GM21529 (cell line): ENCODE results near the gene CARNS1.

Source experiments
- ATAC-seq: cut with Tn5 transposase; IDR thresholded peaks from one replicate; pipeline ENCODE4 v1.9.1; 2021; ENCODE audit not compliant: unreplicated experiment

CARNS1 gene

DNA sequence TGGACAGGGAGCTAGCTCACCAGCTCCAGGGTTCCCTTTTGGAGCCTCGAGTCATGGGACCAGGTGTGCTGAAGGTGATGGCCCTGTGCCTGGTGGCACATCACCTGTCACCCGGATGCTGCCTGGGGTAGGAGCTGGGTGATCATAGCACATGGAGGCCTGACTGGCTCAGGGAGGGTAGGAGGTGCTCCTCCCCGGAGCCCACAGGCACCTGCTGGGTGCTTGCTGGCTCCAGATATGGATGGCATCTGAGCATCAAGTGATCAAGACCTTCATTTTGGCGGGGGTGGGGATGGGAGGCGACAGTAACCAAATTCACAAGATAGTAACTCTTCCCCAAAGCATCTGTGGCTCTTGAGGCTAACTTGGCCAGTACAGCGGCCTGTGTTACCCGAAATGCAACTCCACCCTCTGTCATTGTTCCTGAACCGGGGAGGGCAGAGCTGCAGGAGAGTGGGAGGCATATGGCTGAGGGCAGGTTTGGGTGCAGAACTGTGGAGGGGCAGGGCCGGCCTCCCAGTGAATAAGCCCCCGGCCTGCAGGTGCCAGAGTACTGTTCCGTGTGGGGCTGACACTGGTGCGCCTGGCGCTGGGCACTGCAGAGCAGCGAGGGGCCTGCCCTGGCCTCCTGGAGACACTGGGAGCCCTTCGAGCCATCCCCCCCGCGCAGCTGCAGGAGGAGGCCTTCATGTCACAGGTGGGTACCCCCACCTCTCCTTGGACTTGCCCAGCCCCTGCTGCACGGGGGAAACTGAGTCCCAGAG, 6.9 kb upstream of the CARNS1 start:
- ATAC-seq: no peak

DNA sequence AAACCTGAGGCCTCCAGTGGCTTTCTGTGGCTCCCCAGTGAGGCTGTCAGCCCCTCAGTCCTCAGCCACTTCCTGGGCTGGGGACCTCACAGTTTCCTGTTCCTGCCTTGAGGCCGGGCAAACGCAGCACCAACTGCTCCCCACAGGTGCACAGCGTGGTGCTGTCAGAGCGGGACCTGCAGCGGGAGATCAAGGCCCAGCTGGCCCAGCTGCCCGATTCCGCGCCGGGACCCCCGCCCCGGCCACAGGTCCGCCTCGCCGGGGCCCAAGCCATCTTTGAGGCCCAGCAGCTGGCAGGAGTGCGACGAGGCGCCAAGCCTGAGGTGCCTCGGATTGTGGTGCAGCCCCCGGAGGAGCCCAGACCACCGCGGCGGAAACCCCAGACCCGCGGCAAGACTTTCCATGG, 6.2 kb upstream of the CARNS1 start:
- ATAC-seq: peak; percentile 57

DNA sequence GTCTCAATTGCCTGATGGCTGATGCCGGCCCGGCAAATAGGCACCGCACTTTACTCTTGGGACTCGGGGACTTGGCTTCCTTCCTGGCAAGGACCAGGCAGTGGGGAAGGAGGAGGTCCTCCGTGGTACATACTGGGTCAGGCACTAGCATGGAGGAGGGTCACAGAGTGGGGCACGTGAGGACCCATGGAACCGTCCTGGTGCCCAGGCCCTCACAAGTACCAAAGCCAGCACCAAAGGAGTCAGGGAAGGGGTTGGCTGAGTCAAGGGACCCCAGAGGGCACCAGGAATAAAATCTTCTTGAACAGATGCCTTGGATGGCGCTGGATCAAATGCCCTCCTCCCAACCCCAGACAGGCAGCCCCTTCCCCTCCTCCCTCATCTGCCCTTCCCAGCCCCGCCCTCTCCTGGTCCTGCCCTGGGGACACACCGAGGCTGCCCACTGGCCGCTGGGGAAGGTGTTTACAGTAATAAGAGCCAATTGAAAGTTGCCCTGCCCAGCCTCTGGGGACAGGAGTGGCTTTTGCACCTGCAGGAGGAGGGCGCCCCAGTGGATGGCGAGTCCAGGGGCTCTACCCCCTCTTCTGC, 5.6 kb upstream of the CARNS1 start:
- ATAC-seq: no peak

DNA sequence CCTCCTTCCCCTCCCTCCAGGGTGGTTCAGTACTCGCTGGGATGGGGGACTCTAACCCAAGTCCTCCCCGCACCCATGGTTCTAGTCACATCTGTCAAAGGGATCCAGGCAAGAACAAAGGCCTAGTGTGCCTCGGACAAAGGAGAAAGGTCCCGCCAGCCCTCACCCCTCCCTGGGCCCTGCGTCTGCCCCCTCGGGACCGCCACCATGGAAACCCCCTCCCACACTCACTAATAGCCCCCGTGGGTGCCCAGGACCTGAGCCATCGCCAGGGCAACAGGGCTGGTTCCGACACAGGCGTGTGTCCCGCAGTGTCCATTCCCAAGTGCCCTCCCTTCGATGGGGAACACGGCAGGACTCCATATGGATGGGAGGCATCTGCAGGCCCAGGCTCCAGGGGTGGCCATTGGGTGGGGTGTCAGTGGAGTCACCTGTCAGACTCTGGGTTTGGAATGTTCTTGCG, 5.1 kb upstream of the CARNS1 start:
- ATAC-seq: no peak

DNA sequence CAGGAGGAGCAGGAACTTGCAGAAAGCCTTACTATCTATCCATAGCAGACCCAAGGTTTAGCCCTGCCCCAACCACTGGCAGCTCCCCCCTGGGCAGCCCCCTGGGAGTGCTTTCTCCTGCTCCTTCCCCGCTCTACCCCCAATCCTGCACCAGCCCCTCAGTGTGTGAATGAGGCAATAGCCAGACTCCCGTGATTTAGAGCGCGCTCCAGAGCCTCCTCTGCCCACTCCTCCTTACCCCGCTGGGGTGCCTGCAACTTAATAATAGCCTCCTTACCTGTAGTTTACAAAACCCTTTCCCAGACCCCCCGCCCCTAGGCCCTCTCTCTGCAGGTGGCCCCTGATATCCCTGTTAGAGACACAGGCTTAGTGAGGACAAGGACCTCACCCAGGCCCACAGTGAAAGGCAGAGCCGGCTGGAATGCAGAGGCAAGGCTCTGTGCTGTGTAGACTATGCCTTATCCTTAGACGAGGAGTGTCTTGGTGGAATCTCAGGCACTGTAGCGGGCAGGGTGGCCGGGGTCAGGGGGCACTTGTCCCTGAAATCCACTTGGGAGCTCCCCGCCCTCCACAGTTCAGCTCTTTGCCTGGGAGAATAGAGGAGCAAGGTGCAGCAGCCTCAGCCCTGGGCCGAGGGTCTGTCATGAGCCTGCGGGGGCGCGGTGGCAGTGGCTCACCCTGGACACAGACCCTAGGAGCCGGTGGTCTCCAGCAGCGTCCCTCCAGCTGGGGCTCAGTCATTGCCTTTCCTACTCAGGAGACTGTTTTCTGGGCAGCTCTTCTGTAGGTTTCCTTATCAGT, 4.3 kb upstream of the CARNS1 start:
- no peak for ATAC-seq

DNA sequence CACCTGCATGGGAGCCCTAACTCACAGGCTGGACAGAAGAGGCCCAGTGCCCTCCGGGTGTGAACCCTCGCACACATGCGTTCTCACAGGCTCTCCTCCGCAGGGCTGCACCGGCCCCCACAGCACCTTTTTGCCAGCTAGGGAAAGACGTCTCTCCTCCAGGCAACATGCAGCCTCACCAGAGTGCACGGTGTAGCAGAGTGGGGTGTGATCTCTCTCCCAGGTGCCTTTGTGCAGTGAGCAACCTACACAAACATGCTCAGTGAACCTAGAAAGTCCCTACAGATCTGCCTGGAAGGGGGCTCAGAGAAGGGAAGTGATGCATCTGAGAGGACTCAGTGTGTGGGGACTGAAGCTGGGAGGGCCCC, 3.7 kb upstream of the CARNS1 start:
- ATAC-seq: no peak

DNA sequence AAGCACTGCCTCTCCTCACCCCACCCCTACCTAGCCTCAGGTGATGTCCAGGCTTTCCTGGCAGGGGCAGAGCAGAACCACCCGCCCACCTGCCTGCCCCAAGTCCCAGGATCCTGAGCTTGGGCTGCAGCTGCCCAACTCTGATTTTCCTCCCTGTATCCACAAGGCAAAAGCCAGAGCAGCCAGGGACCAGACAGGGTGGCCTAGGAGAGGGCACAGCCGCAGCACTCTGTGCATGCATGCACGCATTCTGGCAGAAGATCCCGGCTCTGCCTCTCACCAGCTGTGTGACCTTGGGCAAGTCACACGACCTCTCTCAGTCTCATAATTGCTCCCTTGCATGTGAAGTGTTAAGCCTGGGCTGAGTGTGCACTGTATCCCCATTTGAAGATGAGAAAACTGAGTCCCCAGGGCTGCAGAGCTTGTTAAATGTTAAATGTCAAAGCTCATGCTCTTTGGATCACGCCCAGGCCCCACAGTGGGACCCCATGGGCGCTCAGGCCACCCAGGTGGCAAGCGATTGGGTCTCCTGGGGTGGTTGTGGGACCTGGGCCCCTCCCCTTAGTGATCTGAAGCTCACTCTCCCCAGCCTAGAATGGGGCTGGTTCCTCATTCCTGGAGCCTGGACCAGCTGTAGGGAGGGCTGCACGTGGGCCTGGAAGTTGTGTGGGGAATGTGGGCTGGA, 2.8 kb upstream of the CARNS1 start:
- no peak for ATAC-seq

DNA sequence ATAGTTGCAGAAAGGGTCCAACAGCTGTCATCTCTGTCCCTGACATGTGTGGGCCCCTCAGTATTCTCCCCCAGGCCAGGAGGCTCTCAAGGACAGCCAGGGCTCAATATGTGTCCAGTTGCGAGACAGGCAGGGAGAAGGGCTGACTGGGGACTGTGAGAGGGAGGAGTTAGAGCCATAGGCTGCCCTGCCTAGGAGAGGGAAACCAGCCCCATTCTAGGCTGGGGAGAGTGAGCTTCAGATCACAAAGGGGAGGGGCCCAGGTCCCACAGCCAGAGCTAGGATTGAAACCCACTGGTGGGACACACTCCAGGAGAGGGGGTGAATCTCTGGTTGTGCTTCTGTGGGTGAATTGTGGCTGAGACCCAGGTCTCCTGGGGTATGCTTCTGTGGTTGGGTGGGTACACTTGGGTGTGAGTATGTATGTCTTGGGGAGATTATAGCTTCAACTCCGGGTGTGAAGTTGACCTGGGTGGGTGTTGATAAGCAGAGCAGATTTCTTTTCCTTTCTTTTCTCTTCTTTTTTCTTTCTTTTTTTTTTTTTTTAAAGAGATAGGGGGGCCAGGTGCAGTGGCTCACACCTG, 2.1 kb upstream of the CARNS1 start:
- no peak for ATAC-seq

DNA sequence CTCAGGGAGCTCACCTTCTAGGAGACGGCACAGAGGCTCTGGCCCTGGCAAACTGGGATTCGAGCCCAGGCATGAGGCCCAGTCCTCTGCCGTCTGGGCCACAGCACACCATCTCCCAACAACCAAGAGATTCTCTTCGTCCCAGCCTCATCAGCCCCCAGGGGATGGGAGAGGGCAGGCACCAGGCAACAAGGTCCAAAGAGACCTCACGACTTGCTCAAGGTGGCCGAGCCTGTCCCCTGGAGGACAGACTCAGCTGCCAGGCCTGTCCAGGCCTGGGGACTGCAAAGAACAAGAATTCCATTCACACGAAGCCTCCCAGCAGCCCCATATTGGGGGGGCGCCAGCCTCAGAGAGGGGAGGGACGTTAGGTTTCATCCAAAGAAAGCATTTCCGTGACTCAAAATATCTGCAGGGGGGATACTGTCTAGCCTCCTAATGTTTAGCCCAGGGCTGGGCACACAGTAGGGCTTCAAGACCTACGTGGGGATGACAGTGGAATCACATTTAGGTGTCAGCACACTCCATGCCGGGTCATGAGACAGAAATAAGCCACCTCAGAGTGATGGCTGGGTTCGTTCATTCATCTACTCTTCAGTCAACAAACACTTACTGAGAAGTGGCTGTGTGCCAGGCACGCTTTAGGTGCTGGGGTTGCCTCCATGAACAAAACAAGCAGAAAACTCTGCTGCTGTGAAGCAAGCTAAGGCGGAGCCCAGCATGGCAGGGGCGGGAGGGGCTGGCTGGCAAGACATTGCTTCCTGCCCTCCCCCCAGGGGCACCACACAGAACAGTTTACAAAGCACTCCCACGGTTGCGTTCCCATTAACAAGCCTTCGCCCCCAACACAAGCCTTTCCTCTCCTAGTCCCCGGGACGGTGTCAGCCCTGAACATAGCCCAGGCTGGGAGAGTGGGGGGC, 1.2 kb downstream of the CARNS1 start:
- ATAC-seq: no peak

DNA sequence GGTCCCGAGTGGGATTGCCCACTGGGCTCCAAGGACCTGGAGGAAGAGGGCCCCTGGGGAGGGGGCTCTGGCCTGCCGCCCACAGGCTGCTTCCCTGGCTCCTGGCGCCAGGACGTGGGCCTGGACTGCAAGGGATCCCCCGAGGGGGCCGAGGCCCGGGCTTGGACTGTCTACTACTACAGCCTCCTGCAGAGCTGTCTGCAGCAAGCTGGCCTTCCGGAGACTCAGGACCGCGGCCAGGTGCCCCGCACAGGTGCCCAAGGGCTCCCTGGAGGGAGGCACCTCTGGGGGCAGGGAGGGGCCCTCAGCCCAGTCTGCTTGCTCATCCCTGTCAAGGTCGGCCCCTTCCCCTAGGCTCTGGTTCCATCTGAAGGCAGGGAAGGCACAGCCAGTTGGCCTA, 1.9 kb downstream of the CARNS1 start:
- ATAC-seq: no peak

DNA sequence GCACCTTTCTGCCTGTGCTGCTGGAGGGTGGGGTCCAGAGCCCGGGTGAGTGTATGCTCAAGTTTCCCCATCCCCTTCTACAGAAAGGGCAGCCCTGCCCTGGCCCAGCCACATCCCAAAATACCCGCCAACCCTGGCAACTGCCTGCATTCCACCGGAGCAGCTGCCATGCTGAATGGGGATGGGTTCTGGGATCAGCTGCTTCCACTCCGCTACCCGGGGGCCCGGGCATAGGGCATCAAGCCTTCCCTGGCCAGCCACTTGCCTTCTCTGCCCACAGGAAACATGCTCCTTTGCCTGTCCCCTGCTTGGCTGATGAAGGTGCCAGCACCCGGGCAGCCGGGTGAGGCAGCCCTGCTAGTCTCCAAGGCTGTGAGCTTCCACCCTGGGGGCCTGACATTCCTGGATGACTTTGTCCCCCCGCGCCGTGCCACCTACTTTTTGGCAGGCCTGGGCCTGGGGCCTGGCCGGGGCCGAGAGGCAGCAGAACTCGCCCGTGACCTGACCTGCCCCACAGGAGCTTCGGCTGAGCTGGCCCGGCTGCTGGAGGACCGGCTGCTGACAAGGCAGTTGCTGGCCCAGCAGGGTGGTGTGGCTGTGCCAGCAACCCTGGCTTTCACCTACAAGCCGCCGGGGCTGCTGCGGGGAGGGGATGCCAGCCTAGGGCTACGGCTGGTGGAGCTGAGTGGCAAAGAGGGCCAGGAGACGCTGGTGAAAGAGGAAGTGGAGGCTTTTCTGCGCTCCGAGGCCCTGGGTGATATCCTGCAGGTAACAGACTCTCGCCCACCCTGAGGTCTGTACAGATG, 3.2 kb downstream of the CARNS1 start:
- no peak for ATAC-seq

DNA sequence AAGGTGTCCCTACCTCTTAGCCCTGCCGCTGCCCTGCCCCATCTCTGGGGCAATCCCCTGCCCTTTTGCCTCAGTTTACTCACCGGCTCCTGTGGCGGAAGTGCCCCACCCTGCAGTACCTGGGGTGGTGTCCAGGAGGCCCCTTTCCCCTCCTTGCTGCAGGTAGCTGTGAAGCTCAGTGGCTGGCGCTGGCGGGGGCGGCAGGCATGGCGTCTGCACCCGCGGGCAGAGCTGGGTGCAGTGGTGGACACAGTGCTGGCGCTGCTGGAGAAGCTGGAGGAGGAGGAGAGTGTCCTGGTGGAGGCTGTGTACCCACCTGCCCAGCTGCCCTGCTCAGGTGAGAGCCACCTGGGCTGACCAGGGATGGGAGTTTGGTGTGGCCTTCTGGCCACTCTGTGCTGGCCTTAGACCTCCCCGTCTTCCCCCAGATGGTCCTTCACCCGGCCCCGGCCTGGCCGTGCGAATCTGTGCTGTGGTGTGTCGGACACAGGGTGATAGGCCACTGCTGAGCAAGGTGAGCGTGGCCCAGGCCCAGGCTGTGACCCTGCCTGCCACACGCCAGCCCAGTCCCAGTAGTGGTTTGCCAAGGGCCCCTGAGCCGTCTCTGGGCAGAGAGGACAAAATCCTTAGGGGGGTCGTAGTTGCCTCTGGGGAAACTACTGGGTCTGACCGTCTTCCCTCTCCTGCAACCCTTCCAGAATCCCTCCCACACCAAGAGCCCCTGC, 4.0 kb downstream of the CARNS1 start:
- no peak for ATAC-seq

DNA sequence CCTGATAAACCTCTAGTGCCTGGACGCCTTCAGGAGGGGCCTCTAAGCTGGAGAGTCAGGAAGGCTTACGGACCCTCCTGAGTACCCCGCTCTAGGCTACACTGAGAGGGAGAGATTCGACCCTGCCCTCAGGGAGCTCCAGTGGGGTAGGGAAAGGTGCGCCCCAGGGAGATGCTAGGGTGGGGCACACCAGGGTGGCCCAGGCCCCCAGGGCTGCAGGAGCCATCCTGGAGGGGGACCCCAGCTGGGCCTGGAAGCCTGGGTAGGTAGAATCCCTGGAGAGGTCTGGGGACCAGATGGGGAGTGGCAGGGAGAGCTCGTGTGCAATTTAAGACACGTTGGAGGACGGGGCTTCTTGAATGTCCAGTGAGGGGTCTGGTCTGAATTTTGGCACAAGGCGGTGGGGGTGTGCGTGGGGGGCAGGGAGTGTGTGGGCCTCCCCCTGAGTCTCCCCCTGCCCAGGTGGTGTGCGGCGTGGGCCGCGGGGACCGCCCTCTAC, 4.7 kb downstream of the CARNS1 start:
- no peak for ATAC-seq

DNA sequence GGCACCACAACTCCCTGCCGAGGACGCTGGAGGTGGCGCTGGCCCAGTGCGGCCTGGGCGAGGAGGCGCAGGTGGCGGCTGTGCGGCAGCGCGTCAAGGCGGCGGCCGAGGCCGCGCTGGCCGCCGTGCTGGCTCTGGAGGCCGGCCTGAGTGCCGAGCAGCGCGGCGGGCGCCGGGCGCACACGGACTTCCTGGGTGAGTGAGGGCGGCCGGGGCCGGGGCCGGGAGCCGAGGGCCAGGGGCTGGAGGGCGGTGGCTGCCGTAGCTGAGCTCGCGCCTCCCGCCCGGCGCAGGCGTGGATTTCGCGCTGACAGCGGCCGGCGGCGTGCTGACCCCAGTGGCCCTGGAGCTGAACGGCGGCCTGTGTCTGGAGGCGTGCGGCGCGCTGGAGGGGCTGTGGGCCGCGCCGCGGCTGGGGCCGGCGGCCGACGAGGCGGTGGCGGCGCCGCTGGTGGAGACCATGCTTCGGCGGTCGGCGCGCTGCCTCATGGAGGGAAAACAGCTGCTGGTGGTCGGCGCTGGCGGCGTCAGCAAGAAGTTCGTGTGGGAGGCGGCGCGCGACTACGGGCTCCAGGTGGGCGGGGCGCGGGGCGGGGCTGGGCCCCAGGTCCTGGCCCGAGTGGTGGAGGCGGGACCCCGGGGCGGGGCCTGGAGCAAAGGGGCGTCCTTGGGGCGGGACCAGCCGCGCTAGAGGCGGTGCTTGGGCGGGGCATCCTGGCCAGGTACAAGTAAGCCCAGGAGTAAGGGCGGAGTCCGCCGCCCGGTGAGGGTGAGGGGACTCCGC, 5.4 kb downstream of the CARNS1 start:
- ATAC-seq: peak; percentile 90

DNA sequence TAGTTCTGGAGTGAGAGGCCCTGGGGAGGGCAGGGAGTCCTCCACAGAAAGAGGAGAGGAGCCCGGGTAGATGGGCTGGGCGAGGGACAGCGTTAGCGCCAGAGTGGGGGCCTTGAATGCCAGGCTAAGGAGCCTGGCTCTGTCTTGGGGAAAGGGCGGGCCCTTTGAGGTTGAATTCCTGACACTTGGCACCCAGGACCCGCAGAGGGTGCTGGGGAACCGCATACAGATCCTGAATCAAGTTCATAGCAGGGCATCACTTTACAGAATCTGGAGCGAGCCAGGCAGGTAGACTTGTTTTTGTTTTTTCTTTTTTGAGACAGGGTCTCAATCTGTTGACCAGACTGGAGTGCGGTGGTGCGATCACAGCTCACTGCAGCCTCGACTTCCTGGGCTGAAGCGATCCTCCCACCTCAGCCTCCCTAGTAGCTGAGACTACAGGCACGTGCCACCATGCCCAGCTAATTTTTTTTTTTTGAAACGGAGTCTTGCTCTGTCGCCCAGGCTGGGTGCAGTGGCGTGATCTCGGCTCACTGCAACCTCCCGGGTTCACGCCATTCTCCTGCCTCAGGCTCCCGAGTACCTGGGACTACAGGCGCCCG, 6.1 kb downstream of the CARNS1 start:
- no peak for ATAC-seq

DNA sequence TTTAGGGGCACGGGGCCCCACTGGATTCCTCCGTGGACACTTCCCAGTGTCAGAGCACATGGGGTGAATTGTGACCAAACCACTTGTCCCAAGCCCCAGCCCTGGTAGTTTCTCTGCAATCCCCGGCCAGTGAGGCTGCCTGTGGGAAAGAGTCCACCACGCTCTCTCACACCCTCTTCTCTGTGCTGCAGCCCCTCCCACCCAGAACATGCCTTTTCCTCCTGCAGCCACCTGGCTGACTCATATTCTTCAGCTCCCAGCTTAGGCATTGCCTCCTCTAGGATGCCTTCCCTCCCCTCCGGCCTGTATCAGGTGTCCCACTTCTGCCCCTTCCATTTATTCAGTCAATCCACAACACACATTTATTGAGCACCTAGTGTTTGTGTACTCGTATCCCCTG, 7.4 kb downstream of the CARNS1 start:
- ATAC-seq: no peak

DNA sequence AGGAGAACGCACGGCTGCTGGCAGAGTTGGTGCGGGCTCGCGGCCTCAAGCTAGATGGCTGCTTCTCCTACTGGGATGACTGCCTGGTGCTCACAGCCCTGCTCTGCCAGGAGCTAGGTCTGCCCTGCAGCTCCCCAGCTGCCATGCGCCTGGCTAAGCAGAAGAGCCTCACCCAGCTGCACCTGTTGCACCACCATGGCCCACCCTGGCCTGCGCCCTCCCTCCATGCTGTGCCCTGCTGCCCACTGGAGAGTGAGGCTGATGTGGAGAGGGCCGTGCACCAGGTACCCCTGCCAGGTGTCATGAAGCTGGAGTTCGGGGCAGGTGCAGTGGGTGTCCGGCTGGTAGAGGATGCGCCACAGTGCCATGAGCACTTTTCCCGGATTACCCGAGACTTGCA, 8.0 kb downstream of the CARNS1 start:
- ATAC-seq: no peak
